NCI-H510A (cell line): Measurements from ENCODE around the gene CER1.
"Not testable (repeated sequence)": the region's sequence is repeated elsewhere in the genome, so short reads cannot be mapped to it uniquely, and the experiment has no call there.

ENCODE experiments used
- DNase-seq: peaks from one replicate; lab custom pipeline; 2025; lab: John Stamatoyannopoulos, UW

Gene CER1

DNA sequence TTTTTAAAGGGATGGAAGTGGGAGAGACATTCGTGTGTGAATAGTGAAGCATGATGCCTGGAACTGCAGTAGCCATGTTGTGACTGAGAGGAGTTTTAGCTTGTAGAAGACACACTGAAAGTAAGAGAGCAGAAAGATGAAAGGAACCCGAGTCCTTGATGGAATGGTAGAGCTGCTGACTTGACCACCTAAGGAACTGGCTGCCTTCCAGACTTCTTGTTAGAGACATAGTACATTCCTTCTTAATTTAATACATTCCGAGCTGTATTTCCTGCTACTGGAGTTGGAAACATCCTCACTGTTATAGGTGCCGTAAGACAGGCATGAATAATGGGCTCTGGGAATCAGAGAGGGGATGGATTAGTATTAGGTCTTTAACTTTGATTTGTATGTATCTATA is 7.4 kb downstream of the CER1 start:
- no peak for DNase-seq

DNA sequence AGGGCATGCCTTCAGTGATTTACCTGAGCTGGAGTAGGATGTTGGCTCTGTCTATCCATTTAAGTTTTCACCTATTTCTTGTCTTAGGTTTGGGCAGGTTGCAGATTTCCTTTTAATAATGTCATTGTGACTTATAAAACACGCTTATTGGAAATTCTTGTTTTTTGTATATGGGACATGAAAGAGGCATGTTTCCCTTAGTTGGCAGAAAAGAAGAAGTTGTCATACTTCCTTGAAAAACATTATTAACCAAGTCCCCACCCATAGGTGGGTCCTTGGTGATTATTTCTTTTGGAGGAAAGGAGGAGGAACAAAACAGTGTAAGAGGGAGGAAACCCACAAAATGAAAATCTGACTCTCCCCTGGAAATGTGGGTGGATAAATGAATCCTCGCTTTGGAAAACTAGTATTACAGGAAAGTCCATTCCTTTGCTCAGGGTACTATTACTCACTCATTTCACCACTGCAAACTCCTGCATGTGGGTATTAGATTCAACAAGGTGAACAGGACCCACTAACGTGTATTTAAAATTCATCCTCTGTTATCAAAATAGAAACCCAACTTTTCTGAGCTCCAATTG is 9.3 kb downstream of the CER1 start:
- DNase-seq = no peak

- DNase-seq = no peak
Observed at GRCh38 chr9:14710804-14711203, 11.7 kb downstream of the CER1 start.

- no peak for DNase-seq
Observed at GRCh38 chr9:14706530-14707140, 15.9 kb downstream of the CER1 start.

DNA sequence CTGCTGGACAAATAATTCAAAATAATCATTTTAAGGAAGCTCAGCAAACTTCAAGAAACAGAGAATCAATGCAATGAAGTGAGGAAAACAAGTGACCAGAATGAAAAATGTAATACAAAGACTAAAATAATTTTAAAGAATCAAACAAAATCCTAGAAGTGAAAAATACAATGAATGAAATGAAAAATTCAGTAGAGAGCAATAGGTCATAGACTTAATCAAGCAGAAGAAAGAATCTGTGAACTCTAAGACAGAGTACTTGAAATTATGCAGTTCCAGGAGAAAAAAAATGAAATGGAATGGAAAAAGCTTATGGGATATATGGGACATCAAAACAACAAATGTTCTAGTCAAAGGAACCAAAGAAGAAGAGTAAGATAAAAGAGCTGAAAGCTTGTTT is 17.5 kb downstream of the CER1 start:
- no peak for DNase-seq

DNA sequence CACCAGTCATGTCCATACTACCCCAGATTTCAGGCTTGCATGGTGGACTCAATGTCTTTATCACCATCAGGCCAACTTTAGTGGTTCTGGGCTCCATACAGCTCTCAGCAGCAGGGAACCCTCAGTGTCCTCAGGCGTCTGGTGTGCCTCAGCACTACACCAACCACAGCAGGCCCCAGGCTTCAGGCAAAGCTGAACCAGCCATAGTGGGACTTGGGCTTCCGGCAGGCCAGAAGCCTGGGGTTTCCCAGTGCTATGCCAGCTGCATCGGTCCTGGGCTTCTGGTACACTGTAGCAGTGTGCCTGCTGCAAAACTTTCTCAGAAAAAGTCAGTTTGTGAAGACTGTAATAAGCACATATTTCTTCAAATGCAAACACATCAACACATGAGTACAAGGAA is 18.3 kb downstream of the CER1 start:
- DNase-seq = no peak

DNA sequence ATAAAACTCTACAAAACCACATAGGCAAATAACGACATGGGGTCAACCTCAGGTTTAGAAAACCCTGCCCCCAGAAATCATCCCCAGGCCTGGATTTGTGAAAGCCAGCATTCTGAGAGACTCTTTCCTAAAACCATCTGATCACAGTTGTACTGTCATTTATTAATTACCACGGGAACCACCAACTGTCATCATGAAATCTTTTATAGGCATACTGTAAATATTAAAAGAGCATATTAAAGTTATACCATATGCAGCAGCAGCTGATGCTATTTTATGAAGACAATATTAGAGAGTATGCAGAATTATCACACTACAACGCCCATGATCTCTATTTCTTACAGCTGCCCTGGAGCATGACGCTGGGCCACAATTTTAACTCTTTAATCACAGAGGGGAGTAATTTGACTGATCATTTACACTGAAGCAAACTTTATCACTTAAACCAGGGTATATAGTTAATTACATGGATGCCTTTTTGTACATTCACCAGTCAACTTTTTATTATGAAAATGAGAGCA is 20.3 kb downstream of the CER1 start:
- no peak for DNase-seq

GRCh38 chr9:14693251-14693861 is 29.2 kb downstream of the CER1 start, which contains the start of gene ZDHHC21:
TSS of gene ZDHHC21 (minus strand) at chr9:14693432. CDS start at chr9:14674340, 19,092 bp downstream.
- peak; percentile 38 for DNase-seq

DNA sequence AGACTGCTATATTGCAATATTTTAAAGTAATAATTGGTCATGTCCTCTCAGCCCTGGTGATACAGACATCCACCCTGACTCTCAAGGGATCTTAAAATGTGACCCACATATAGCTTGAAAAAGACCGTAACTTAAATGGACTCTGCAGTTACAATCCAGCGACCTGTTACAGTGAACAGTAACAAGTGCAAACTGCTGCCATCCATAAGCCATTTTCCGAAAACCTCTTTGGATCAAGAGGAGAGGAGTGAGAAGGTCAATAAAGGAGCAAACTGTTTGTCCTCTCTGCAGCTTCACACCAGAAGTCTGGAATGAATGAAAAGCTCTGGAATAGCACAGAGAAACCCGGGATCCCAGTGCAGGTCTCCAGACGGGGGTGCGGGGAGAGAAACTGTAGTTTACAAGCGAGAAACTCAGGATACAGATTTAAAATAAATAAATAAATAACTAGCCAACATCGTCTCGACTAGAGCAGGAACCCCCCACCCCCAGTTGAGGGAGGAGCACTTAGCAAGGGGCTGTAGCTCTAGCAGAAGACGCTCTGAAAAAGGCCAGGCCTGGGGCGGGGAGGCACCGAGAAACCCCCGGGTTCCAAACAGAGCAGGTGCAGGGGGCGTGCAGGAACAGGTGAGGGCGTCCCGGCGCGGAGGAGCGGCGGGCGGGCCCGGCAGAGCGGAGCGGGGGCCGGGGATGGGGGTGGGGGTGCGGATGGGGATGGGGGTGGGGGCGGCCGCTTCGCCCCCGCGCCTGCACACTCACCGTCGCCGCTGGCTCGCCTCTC is 29.9 kb downstream of the CER1 start:
- DNase-seq = peak; percentile 33

GRCh38 chr9:14690948-14691730 is 31.4 kb downstream of the CER1 start:
- no peak for DNase-seq

GRCh38 chr9:14687042-14687719 is 35.4 kb downstream of the CER1 start:
- DNase-seq = no peak

DNA sequence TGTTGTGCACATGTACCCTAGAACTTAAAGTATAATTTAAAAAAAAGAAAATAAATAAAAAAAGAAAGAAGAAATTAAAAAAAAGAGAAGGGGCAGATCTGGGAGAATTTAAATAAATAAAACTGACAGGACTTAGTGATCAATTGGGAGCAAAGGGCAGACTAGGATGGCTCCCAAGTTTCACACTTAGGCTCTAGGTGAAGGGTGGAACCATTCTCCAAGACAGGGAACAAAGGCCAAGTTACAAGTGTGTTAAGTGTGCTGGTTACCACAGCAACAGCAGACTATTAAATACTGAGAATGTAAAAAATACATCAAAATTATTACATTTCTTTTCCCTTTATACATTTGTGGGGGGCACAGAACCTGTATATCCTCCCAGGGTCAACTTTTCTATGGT is 36.4 kb downstream of the CER1 start:
- DNase-seq = no peak

- not testable (repeated sequence) for DNase-seq
Observed at GRCh38 chr9:14682616-14683015, 39.9 kb downstream of the CER1 start.

GRCh38 chr9:14678776-14679175 is 43.8 kb downstream of the CER1 start:
- DNase-seq = no peak

GRCh38 chr9:14677872-14678271 is 44.7 kb downstream of the CER1 start:
- no peak for DNase-seq

- no peak for DNase-seq
Observed at GRCh38 chr9:14677396-14677795, 45.1 kb downstream of the CER1 start.

- no peak for DNase-seq
Observed at GRCh38 chr9:14674630-14675029, 47.9 kb downstream of the CER1 start.

GRCh38 chr9:14671377-14671776 is 51.2 kb downstream of the CER1 start:
- no peak for DNase-seq

DNA sequence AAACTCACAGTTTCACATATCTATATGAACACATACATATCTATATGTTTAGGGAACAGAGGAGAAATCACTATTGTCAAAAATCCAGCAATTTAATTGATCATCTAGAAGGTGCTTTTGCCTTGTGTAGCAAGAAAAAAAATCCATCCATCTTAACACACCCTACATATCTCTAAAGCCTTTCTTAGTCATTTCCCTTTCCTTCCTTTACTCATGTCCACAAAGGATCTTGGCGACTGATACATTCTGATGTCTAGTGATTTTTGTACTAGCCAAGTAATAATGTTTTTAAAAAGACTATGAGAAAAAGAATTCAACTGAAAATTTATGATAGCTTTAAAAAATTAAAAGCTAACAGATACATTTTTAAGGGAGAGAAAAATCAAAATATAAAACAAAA is 51.8 kb downstream of the CER1 start:
- no peak for DNase-seq
